Measurements from ENCODE around the gene PKD1. TPM values are rescaled to one million over a fixed set of nuclear protein-coding genes. Genes with fewer than 3 reads are reported as not detected.

Gene PKD1
- total and polyA plus RNA-seq, 2 of the 13 experiments (the other 11 are each of a cell fraction or from before 2014, with no cell fraction given) = 22.1 to 23.0 TPM

DNA sequence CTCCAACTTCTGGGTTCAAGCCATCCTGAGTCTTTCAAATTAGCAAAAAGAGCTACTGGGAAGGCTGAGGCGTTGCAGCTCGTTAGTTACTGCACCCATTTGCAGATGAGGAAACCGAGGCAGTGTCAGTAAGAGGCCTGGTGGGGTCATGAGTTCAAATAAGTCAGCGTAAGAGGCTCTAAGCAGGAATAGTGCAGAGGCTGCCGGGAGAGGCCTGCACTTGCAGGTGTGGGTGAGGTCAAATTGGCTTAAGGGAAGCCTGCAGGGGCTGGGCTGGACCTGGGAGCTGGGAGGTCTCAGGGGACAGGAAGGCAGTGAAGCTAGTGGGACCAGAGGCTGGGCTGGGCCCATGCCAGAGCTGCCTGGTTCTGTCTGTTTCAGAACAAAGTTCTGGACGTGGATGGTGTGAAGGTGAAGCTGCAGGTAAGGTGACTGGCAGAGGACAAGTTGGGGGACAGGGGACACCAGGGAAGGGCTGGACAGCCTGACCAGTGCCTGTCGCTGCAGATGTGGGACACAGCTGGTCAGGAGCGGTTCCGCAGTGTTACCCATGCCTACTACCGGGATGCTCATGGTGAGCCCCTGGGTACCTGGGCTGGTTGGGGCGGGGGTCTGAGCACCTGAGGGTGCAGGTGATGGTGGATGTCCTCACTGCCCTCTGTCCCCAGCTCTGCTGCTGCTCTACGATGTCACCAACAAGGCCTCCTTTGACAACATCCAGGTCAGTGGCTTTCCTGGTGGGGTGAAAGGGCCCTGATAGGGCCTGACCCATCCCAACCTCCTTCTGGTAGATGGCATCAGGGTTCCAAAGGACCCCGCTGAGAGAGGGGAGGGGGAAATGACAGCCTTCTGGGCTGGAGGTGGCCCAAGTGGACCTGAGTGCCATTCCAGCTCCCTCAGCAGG is 15.7 kb upstream of the PKD1 start (continued):
- TF ChIP-seq ZNF337 (CRISPR knock-in tag; IDR thresholded peaks at IDR 0.05; ENCODE audit: borderline replicate concordance, low read depth) = no peak
- TF ChIP-seq KMT2B (CRISPR knock-in tag; IDR thresholded peaks at IDR 0.05) = no peak
- TF ChIP-seq ZNF547 (CRISPR knock-in tag; IDR thresholded peaks at IDR 0.05) = no peak
- TF ChIP-seq, protein P1, sequence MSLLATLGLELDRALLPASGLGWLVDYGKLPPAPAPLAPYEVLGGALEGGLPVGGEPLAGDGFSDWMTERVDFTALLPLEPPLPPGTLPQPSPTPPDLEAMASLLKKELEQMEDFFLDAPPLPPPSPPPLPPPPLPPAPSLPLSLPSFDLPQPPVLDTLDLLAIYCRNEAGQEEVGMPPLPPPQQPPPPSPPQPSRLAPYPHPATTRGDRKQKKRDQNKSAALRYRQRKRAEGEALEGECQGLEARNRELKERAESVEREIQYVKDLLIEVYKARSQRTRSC (CRISPR knock-in tag; IDR thresholded peaks at IDR 0.05; ENCODE audit: low read depth) = no peak
- TF ChIP-seq SP2 (CRISPR knock-in tag; IDR thresholded peaks at IDR 0.05) = no peak
- TF ChIP-seq ZNF598 (CRISPR knock-in tag; IDR thresholded peaks at IDR 0.05; ENCODE audit: borderline replicate concordance) = no peak
- TF ChIP-seq, protein P2, sequence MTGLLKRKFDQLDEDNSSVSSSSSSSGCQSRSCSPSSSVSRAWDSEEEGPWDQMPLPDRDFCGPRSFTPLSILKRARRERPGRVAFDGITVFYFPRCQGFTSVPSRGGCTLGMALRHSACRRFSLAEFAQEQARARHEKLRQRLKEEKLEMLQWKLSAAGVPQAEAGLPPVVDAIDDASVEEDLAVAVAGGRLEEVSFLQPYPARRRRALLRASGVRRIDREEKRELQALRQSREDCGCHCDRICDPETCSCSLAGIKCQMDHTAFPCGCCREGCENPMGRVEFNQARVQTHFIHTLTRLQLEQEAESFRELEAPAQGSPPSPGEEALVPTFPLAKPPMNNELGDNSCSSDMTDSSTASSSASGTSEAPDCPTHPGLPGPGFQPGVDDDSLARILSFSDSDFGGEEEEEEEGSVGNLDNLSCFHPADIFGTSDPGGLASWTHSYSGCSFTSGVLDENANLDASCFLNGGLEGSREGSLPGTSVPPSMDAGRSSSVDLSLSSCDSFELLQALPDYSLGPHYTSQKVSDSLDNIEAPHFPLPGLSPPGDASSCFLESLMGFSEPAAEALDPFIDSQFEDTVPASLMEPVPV (CRISPR knock-in tag; IDR thresholded peaks at IDR 0.05) = 0 out of 2 replicates have a peak, but pooled peaks have one; percentile 11
- no peak for TF ChIP-seq TMF1 (CRISPR knock-in tag; IDR thresholded peaks at IDR 0.05; ENCODE audit: low read depth)
- no peak for TF ChIP-seq HOXD1 (CRISPR knock-in tag; IDR thresholded peaks at IDR 0.05)
- TF ChIP-seq, protein P3, sequence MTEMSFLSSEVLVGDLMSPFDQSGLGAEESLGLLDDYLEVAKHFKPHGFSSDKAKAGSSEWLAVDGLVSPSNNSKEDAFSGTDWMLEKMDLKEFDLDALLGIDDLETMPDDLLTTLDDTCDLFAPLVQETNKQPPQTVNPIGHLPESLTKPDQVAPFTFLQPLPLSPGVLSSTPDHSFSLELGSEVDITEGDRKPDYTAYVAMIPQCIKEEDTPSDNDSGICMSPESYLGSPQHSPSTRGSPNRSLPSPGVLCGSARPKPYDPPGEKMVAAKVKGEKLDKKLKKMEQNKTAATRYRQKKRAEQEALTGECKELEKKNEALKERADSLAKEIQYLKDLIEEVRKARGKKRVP (CRISPR knock-in tag; IDR thresholded peaks at IDR 0.05) = no peak
- no peak for TF ChIP-seq ERF (CRISPR knock-in tag; IDR thresholded peaks at IDR 0.05)
- TF ChIP-seq, protein P4, sequence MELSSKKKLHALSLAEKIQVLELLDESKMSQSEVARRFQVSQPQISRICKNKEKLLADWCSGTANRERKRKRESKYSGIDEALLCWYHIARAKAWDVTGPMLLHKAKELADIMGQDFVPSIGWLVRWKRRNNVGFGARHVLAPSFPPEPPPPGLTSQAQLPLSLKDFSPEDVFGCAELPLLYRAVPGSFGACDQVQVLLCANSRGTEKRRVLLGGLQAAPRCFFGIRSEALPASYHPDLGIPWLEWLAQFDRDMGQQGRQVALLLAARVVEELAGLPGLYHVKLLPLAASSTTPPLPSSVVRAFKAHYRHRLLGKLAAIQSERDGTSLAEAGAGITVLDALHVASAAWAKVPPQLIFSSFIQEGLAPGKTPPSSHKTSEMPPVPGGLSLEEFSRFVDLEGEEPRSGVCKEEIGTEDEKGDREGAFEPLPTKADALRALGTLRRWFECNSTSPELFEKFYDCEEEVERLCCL (CRISPR knock-in tag; IDR thresholded peaks at IDR 0.05; ENCODE audit: borderline replicate concordance) = no peak
- peak; percentile 27 for TF ChIP-seq POLR2AphosphoS5 (IDR thresholded peaks at IDR 0.05; ENCODE audit: low read depth, low read length)
- TF ChIP-seq GFI1 (CRISPR knock-in tag; IDR thresholded peaks at IDR 0.05; ENCODE audit: borderline replicate concordance) = no peak
- TF ChIP-seq ZNF672 (CRISPR knock-in tag; IDR thresholded peaks at IDR 0.05) = peak; percentile 86; the same call in 1 of the 2 replicates
- no peak for TF ChIP-seq ZNF34 (CRISPR knock-in tag; IDR thresholded peaks at IDR 0.05; ENCODE audit: borderline replicate concordance)
- TF ChIP-seq MAZ (IDR thresholded peaks at IDR 0.05; ENCODE audit: borderline replicate concordance, low read depth, low read length) = no peak
- TF ChIP-seq MAZ (CRISPR knock-in tag; IDR thresholded peaks at IDR 0.05; ENCODE audit: low read depth) = no peak
- TF ChIP-seq, protein P5, sequence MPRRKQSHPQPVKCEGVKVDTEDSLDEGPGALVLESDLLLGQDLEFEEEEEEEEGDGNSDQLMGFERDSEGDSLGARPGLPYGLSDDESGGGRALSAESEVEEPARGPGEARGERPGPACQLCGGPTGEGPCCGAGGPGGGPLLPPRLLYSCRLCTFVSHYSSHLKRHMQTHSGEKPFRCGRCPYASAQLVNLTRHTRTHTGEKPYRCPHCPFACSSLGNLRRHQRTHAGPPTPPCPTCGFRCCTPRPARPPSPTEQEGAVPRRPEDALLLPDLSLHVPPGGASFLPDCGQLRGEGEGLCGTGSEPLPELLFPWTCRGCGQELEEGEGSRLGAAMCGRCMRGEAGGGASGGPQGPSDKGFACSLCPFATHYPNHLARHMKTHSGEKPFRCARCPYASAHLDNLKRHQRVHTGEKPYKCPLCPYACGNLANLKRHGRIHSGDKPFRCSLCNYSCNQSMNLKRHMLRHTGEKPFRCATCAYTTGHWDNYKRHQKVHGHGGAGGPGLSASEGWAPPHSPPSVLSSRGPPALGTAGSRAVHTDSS (CRISPR knock-in tag; conservative IDR thresholded peaks at IDR 0.05) = no peak
- no peak for TF ChIP-seq ZNF331 (CRISPR knock-in tag; IDR thresholded peaks at IDR 0.05)
- TF ChIP-seq ZMAT3 (CRISPR knock-in tag; conservative IDR thresholded peaks at IDR 0.05) = no peak; the same call in 1 of the 2 replicates
- no peak for TF ChIP-seq NFYB (CRISPR knock-in tag; IDR thresholded peaks at IDR 0.05)
- no peak for TF ChIP-seq ZBTB21 (CRISPR knock-in tag; IDR thresholded peaks at IDR 0.05)
- TF ChIP-seq ZNF644 (CRISPR knock-in tag; IDR thresholded peaks at IDR 0.05; ENCODE audit: low read depth) = no peak
- TF ChIP-seq HES4 (CRISPR knock-in tag; IDR thresholded peaks at IDR 0.05; ENCODE audit: borderline replicate concordance) = no peak
